ENCODE data around the gene MYH10.

DNA sequence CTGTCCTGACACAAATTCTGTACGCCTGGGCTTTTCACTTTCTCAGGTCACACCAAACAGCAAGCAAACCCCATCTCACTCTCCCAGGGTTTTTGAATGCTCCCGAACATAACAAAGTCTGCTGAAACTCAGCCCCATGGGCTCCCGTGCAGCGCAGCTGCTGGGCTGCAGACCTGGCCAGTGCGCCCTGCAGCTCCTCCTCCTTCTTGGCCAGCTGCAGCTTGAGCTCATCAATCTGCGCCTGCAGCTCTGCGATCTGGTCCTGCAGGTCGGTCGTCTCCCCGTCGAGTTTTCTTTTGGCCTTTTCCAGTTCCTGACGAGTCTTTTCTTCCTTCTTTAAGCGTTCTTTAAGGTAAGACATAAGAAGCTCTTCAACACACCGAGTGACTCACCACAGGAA lies 124.4 kb downstream of the MYH10 start:
- TF ChIP-seq RFX5 (IDR thresholded peaks at IDR 0.05; ENCODE audit: low read depth, low read length) (no peak), POLR2A (conservative IDR thresholded peaks at IDR 0.05) (no peak), YBX1 (IDR thresholded peaks at IDR 0.05) (no peak), POLR2AphosphoS5 (IDR thresholded peaks at IDR 0.05; ENCODE audit: control insufficient read depth, insufficient read depth, low read depth, low read length) (no peak), RAD21 (CRISPR knock-in tag; conservative IDR thresholded peaks at IDR 0.05 in 1 of 2, IDR thresholded peaks at IDR 0.05 in 1 of 2) (no peak), SMARCE1 (IDR thresholded peaks at IDR 0.05) (no peak), ZFX (CRISPR knock-in tag; IDR thresholded peaks at IDR 0.05) (no peak), YY1 (IDR thresholded peaks at IDR 0.05; ENCODE audit: borderline replicate concordance in 1 of 3, control insufficient read depth in 1 of 3, extremely low read depth in 1 of 3, insufficient read depth in 3 of 3, insufficient read length in 1 of 3, insufficient replicate concordance in 2 of 3, low read depth in 1 of 3, low read length in 2 of 3) (no peak), ETV5 (CRISPR knock-in tag; IDR thresholded peaks at IDR 0.05; ENCODE audit: low read depth) (no peak), NFYB (IDR thresholded peaks at IDR 0.05; ENCODE audit: extremely low read depth, insufficient read length) (no peak)
- TF ChIP-seq, protein P1, sequence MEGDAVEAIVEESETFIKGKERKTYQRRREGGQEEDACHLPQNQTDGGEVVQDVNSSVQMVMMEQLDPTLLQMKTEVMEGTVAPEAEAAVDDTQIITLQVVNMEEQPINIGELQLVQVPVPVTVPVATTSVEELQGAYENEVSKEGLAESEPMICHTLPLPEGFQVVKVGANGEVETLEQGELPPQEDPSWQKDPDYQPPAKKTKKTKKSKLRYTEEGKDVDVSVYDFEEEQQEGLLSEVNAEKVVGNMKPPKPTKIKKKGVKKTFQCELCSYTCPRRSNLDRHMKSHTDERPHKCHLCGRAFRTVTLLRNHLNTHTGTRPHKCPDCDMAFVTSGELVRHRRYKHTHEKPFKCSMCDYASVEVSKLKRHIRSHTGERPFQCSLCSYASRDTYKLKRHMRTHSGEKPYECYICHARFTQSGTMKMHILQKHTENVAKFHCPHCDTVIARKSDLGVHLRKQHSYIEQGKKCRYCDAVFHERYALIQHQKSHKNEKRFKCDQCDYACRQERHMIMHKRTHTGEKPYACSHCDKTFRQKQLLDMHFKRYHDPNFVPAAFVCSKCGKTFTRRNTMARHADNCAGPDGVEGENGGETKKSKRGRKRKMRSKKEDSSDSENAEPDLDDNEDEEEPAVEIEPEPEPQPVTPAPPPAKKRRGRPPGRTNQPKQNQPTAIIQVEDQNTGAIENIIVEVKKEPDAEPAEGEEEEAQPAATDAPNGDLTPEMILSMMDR (IDR thresholded peaks at IDR 0.05 in 2 of 3, conservative IDR thresholded peaks at IDR 0.05 in 1 of 3; ENCODE audit: insufficient read depth in 2 of 3, low read depth in 1 of 3, low read length in 3 of 3): no peak
- TF ChIP-seq, protein P2, sequence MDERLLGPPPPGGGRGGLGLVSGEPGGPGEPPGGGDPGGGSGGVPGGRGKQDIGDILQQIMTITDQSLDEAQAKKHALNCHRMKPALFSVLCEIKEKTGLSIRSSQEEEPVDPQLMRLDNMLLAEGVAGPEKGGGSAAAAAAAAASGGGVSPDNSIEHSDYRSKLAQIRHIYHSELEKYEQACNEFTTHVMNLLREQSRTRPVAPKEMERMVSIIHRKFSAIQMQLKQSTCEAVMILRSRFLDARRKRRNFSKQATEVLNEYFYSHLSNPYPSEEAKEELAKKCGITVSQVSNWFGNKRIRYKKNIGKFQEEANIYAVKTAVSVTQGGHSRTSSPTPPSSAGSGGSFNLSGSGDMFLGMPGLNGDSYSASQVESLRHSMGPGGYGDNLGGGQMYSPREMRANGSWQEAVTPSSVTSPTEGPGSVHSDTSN (CRISPR knock-in tag; IDR thresholded peaks at IDR 0.05; ENCODE audit: low read depth): no peak
- TF ChIP-seq, protein P2 (tag; conservative IDR thresholded peaks at IDR 0.05; ENCODE audit: low read depth): no peak
- TF ChIP-seq, protein P3, sequence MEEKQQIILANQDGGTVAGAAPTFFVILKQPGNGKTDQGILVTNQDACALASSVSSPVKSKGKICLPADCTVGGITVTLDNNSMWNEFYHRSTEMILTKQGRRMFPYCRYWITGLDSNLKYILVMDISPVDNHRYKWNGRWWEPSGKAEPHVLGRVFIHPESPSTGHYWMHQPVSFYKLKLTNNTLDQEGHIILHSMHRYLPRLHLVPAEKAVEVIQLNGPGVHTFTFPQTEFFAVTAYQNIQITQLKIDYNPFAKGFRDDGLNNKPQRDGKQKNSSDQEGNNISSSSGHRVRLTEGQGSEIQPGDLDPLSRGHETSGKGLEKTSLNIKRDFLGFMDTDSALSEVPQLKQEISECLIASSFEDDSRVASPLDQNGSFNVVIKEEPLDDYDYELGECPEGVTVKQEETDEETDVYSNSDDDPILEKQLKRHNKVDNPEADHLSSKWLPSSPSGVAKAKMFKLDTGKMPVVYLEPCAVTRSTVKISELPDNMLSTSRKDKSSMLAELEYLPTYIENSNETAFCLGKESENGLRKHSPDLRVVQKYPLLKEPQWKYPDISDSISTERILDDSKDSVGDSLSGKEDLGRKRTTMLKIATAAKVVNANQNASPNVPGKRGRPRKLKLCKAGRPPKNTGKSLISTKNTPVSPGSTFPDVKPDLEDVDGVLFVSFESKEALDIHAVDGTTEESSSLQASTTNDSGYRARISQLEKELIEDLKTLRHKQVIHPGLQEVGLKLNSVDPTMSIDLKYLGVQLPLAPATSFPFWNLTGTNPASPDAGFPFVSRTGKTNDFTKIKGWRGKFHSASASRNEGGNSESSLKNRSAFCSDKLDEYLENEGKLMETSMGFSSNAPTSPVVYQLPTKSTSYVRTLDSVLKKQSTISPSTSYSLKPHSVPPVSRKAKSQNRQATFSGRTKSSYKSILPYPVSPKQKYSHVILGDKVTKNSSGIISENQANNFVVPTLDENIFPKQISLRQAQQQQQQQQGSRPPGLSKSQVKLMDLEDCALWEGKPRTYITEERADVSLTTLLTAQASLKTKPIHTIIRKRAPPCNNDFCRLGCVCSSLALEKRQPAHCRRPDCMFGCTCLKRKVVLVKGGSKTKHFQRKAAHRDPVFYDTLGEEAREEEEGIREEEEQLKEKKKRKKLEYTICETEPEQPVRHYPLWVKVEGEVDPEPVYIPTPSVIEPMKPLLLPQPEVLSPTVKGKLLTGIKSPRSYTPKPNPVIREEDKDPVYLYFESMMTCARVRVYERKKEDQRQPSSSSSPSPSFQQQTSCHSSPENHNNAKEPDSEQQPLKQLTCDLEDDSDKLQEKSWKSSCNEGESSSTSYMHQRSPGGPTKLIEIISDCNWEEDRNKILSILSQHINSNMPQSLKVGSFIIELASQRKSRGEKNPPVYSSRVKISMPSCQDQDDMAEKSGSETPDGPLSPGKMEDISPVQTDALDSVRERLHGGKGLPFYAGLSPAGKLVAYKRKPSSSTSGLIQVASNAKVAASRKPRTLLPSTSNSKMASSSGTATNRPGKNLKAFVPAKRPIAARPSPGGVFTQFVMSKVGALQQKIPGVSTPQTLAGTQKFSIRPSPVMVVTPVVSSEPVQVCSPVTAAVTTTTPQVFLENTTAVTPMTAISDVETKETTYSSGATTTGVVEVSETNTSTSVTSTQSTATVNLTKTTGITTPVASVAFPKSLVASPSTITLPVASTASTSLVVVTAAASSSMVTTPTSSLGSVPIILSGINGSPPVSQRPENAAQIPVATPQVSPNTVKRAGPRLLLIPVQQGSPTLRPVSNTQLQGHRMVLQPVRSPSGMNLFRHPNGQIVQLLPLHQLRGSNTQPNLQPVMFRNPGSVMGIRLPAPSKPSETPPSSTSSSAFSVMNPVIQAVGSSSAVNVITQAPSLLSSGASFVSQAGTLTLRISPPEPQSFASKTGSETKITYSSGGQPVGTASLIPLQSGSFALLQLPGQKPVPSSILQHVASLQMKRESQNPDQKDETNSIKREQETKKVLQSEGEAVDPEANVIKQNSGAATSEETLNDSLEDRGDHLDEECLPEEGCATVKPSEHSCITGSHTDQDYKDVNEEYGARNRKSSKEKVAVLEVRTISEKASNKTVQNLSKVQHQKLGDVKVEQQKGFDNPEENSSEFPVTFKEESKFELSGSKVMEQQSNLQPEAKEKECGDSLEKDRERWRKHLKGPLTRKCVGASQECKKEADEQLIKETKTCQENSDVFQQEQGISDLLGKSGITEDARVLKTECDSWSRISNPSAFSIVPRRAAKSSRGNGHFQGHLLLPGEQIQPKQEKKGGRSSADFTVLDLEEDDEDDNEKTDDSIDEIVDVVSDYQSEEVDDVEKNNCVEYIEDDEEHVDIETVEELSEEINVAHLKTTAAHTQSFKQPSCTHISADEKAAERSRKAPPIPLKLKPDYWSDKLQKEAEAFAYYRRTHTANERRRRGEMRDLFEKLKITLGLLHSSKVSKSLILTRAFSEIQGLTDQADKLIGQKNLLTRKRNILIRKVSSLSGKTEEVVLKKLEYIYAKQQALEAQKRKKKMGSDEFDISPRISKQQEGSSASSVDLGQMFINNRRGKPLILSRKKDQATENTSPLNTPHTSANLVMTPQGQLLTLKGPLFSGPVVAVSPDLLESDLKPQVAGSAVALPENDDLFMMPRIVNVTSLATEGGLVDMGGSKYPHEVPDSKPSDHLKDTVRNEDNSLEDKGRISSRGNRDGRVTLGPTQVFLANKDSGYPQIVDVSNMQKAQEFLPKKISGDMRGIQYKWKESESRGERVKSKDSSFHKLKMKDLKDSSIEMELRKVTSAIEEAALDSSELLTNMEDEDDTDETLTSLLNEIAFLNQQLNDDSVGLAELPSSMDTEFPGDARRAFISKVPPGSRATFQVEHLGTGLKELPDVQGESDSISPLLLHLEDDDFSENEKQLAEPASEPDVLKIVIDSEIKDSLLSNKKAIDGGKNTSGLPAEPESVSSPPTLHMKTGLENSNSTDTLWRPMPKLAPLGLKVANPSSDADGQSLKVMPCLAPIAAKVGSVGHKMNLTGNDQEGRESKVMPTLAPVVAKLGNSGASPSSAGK (IDR thresholded peaks at IDR 0.05): no peak

All from K562 (cell line).